Type B pancreatic cell (in vitro differentiated cells): ENCODE results near the gene HSBP1. TPM values are rescaled to one million over a fixed set of nuclear protein-coding genes. Genes with fewer than 3 reads are reported as not detected.

Experiments used
- DNase-seq: peaks from one replicate; pipeline ENCODE4 v3.0.0; 2021; ENCODE audit warnings: mixed read lengths; ENCODE audit not compliant: unreplicated experiment; ENCODE audit errors: extremely low spot score
- H3K27ac Mint-ChIP-seq: 2 replicates; pipeline ENCODE4 v1.8.0; 2021; ENCODE audit warnings: mild to moderate bottlenecking, mixed read lengths
- H3K27me3 Mint-ChIP-seq: 2 replicates; pipeline ENCODE4 v1.8.0; 2021; ENCODE audit warnings: mixed read lengths
- H3K36me3 Mint-ChIP-seq: 2 replicates; pipeline ENCODE4 v1.8.0; 2021; ENCODE audit warnings: mixed read lengths
- H3K4me1 Mint-ChIP-seq: one replicate; pipeline ENCODE4 v1.8.0; 2021; ENCODE audit warnings: mixed read lengths; ENCODE audit not compliant: unreplicated experiment
- H3K4me3 Mint-ChIP-seq: 2 replicates; pipeline ENCODE4 v1.8.0; 2021; ENCODE audit warnings: mild to moderate bottlenecking, mixed read lengths
- H3K9me3 Mint-ChIP-seq: 2 replicates; pipeline ENCODE4 v1.8.0; 2021; ENCODE audit warnings: mixed read lengths
- total RNA-seq: library from RNA; stranded (reverse); gene quantifications from 2 replicates; pipeline ENCODE4 v1.2.1, GENCODE V29; 2021; ENCODE audit warnings: low replicate concordance
- TF ChIP-seq, protein P1 (sequence below): fragments of 200-600 bp; sonication (generic); conservative IDR thresholded peaks from 2 replicates; pipeline ENCODE4 v1.5.0; 2021; ENCODE audit warnings: antibody characterized with exemption, mild to moderate bottlenecking

The HSBP1 gene
- total RNA-seq, 1 donor from 2014 or later: 226 TPM

DNA sequence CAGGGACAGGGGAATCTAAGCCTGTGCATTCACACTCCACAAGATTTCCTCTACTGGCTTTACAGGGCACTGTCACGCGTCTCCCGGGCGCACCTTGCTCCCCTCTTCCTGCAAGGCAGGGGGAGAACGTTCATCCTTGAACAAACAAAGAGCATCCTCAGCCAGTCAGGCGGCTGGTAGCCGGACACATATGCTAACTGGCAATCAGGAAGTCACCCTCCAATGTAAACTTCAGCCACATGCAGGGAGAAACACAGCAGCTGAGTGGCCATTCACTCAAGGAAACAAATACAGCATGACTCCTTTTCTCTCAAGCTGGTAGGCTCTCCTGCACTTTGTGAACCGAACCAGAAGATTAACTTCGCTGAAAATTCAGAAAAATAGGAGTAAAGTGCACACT, 10.8 kb upstream of the HSBP1 start:
- H3K27me3 Mint-ChIP-seq: no peaks in the 10 kb centered on the region
- no peak overlapping the region for H3K4me3 Mint-ChIP-seq
- peaks cover 9% of the 10 kb centered on the region for H3K4me1 Mint-ChIP-seq
- no peak overlapping the region for H3K27ac Mint-ChIP-seq
- H3K36me3 Mint-ChIP-seq: no peaks in the 10 kb centered on the region
- no peaks in the 10 kb centered on the region for H3K9me3 Mint-ChIP-seq
- no peak for DNase-seq
- TF ChIP-seq, protein P1, sequence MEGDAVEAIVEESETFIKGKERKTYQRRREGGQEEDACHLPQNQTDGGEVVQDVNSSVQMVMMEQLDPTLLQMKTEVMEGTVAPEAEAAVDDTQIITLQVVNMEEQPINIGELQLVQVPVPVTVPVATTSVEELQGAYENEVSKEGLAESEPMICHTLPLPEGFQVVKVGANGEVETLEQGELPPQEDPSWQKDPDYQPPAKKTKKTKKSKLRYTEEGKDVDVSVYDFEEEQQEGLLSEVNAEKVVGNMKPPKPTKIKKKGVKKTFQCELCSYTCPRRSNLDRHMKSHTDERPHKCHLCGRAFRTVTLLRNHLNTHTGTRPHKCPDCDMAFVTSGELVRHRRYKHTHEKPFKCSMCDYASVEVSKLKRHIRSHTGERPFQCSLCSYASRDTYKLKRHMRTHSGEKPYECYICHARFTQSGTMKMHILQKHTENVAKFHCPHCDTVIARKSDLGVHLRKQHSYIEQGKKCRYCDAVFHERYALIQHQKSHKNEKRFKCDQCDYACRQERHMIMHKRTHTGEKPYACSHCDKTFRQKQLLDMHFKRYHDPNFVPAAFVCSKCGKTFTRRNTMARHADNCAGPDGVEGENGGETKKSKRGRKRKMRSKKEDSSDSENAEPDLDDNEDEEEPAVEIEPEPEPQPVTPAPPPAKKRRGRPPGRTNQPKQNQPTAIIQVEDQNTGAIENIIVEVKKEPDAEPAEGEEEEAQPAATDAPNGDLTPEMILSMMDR: no peak

DNA sequence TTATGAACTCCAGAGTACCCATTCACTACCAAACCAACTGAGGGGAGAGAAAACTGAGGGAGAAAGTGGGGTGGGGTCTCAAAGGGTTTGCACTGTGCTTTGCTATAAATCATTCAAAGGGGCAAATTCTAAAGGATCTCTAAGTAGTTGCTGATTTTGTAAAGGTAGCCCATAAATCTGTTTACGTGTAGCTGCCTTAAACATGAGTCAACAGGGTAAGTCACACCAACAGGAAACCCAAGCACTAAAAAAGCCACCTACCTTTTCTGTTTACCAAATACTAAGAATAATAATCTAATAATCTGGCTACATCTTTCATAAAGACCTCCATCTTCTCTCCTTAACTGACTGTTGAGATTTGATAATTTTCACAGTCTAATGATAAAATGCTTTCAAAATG, 8.4 kb upstream of the HSBP1 start:
- Mint-ChIP-seq H3K4me1 (peaks cover 23% of the 10 kb centered on the region), H3K27me3 (peaks cover 3% of the 10 kb centered on the region), H3K36me3 (no peaks in the 10 kb centered on the region), H3K4me3 (no peak overlapping the region), H3K9me3 (no peaks in the 10 kb centered on the region), H3K27ac (no peak overlapping the region)
- TF ChIP-seq, protein P1: no peak
- DNase-seq: no peak

DNA sequence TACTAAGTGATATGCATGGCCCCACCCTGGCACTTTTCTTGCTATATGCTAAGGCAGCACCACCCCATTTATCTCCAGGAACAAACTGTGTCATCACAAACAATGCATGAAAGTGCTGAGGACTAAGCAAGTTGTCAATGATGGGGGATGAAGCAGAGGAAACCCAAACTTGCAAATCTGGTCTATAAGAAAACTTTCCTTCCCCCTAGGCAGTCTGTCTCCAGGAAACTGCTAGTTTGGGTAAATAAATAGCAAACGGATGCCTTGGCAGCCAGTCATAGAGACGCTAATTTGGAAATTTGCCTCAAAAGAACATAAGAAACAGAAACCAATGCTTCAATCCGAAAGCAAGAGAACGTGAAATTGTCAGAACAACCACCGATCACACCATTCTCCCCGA, 5.6 kb upstream of the HSBP1 start:
- Mint-ChIP-seq H3K27me3 (peaks cover 3% of the 10 kb centered on the region), H3K27ac (peak overlapping the region; percentile 71), H3K9me3 (no peaks in the 10 kb centered on the region), H3K4me1 (peaks cover 16% of the 10 kb centered on the region), H3K4me3 (peak overlapping the region; percentile 33), H3K36me3 (no peaks in the 10 kb centered on the region)
- TF ChIP-seq, protein P1: no peak
- DNase-seq: no peak

GRCh38 chr16:83802554-83803205, 5.1 kb upstream of the HSBP1 start:
- TF ChIP-seq, protein P1: no peak
- H3K27me3 Mint-ChIP-seq: peaks cover 3% of the 10 kb centered on the region
- no peaks in the 10 kb centered on the region for H3K36me3 Mint-ChIP-seq
- H3K27ac Mint-ChIP-seq: peak overlapping the region; percentile 71
- H3K4me1 Mint-ChIP-seq: peaks cover 16% of the 10 kb centered on the region
- no peaks in the 10 kb centered on the region for H3K9me3 Mint-ChIP-seq
- peak overlapping the region; percentile 33 for H3K4me3 Mint-ChIP-seq
- DNase-seq: no peak

DNA sequence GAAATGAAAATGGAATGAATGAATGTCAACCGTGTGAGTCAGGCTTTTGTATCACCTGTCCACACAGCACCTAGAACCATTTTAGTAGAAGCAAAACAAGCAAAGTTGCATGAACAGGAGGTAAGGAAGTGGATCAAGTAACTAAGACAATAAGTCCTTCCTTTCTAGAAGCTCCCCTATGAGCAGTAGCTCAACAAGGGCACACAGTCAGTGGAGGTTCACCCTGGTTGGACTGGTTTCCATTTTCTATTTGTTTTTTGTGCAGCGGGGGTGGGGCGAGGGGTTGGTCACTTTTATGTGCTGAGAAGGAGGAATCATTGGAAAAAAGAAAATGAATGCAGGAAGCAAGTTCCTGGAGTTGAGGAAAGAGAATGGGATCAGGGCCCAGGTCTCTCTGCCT, 4.0 kb upstream of the HSBP1 start:
- Mint-ChIP-seq H3K36me3 (peaks cover 1% of the 10 kb centered on the region), H3K4me1 (peaks cover 21% of the 10 kb centered on the region), H3K27ac (peak overlapping the region; percentile 75), H3K27me3 (peaks cover 3% of the 10 kb centered on the region), H3K4me3 (no peak overlapping the region), H3K9me3 (no peaks in the 10 kb centered on the region)
- TF ChIP-seq, protein P1: no peak
- DNase-seq: no peak
